HCT116 (cell line): ENCODE measurements around the gene TMC8. TPM values are rescaled to one million over a fixed set of nuclear protein-coding genes. Genes with fewer than 3 reads are reported as not detected.

Experiments
- ATAC-seq: fragments of 200-7000 bp; cut with Tn5 transposase; 2 replicates; pipeline ENCODE4 v1.9.1; 2020; ENCODE audit warnings: mild to moderate bottlenecking, moderate library complexity
- BruUV-seq: library from RNA; stranded (reverse); fragments of 400-500 nt; replicated peaks from 2 replicates; lab custom pipeline; 2021; lab: Mats Ljungman, UMichigan
- CTCF ChIA-PET: fragments of 300-600 bp; sonication (Branson Sonifier 250); formaldehyde crosslinking; loops from one replicate; lab custom pipeline; 2021; ENCODE audit warnings: antibody characterized with exemption; lab: Charles Lee
- POLR2A ChIA-PET: fragments of 300-600, 350-600 bp; sonication (Branson Sonifier 250); formaldehyde crosslinking; loops from one replicate; lab custom pipeline; 2021; ENCODE audit warnings: antibody characterized with exemption; lab: Charles Lee
- RAD21 ChIA-PET, 2 experiments: fragments of 300-600 bp; sonication (Branson Sonifier 250); formaldehyde crosslinking; loops; one replicate each; lab custom pipeline; 2023; ENCODE audit warnings: low total read pairs in 2 of 2; ENCODE audit not compliant: uncharacterized antibody in 2 of 2, unreplicated experiment in 2 of 2, low non-redundant PET in 1 of 2; lab: Charles Lee
- DNase-seq: peaks from one replicate; pipeline ENCODE4 v3.0.0-alpha.2; 2010; ENCODE audit warnings: low read depth, low spot score
- H2AFZ ChIP-seq: fragments of 200-600 bp; shearing (Covaris generic), sonication (generic); 2 replicates; pipeline ENCODE4 v1.6.1; 2017; ENCODE audit warnings: low read depth, mixed run types, mixed read lengths, antibody characterized with exemption, low read length; ENCODE audit not compliant: poor library complexity, severe bottlenecking
- H3K27ac ChIP-seq: 2 replicates; pipeline ENCODE4 v1.5.1; 2012; ENCODE audit warnings: low read depth, low read length
- H3K27me3 ChIP-seq: fragments of 200-600 bp; sonication (generic); 2 replicates; pipeline ENCODE4 v1.6.1; 2016; ENCODE audit warnings: mixed run types, low read length, mixed read lengths; ENCODE audit not compliant: insufficient read depth
- H3K36me3 ChIP-seq, 2 experiments: fragments of 200-500 bp in 1 of 2; fragments of 200-600 bp in 1 of 2; sonication (Bioruptor generic) in 1 of 2; sonication (generic) in 1 of 2; 2 replicates each; pipeline versions ENCODE4 v1.5.1 to v1.6.1; 2014 to 2016; ENCODE audit warnings: low read length in 2 of 2, inconsistent platforms in 1 of 2, mixed read lengths in 1 of 2, mixed run types in 1 of 2; ENCODE audit not compliant: insufficient read depth in 2 of 2, control insufficient read depth in 1 of 2
- H3K4me1 ChIP-seq, 2 experiments: fragments of 200-600 bp in 1 of 2; sonication (generic) in 1 of 2; 2 replicates each; pipeline versions ENCODE4 v1.5.1 to v1.6.1; 2012 to 2017; ENCODE audit warnings: low read length in 2 of 2, inconsistent platforms in 1 of 2, mild to moderate bottlenecking in 1 of 2, mixed read lengths in 1 of 2, mixed run types in 1 of 2, moderate library complexity in 1 of 2; ENCODE audit not compliant: insufficient read depth in 2 of 2, control insufficient read depth in 1 of 2
- H3K4me2 ChIP-seq: fragments of 200-600 bp; sonication (generic); 2 replicates; pipeline ENCODE4 v1.6.1; 2017; ENCODE audit warnings: mixed run types, low read length, mixed read lengths
- H3K4me3 ChIP-seq, 2 experiments: fragments of 200-600 bp in 1 of 2; sonication (generic) in 1 of 2; replicated peaks in 1 of 2; 2 replicates each; pipeline ENCODE4 v1.5.1; 2011 to 2016; ENCODE audit warnings: low read length in 2 of 2, control low read depth in 1 of 2, low read depth in 1 of 2, mild to moderate bottlenecking in 1 of 2, mixed read lengths in 1 of 2, mixed run types in 1 of 2
- H3K79me2 ChIP-seq: fragments of 200-600 bp; sonication (generic); 2 replicates; pipeline ENCODE4 v1.6.1; 2017; ENCODE audit warnings: mild to moderate bottlenecking, mixed run types, low read length, moderate library complexity, mixed read lengths; ENCODE audit not compliant: insufficient read depth
- H3K9ac ChIP-seq: fragments of 200-600 bp; sonication (generic); 2 replicates; pipeline ENCODE4 v1.6.1; 2016; ENCODE audit warnings: low read length, mixed read lengths
- H3K9me2 ChIP-seq: fragments of 200-600 bp; sonication (generic), shearing (Covaris generic); 2 replicates; pipeline ENCODE4 v1.6.1; 2017; ENCODE audit warnings: mixed run types, mild to moderate bottlenecking, moderate library complexity; ENCODE audit not compliant: insufficient read depth
- H3K9me3 ChIP-seq, 2 experiments: fragments of 200-500 bp in 1 of 2; fragments of 200-600 bp in 1 of 2; sonication (Bioruptor generic) in 1 of 2; sonication (generic) in 1 of 2; 2 replicates each; pipeline ENCODE4 v1.6.1; 2014 to 2017; ENCODE audit warnings: low read length in 2 of 2, mixed read lengths in 2 of 2, inconsistent platforms in 1 of 2, low read depth in 1 of 2, mild to moderate bottlenecking in 1 of 2, mixed run types in 1 of 2, moderate library complexity in 1 of 2; ENCODE audit not compliant: control insufficient read depth in 1 of 2, insufficient read depth in 1 of 2
- H4K20me1 ChIP-seq: fragments of 200-600 bp; sonication (generic), shearing (Covaris generic); 2 replicates; pipeline ENCODE4 v1.6.1; 2017; ENCODE audit warnings: mixed run types, mild to moderate bottlenecking, moderate library complexity; ENCODE audit not compliant: insufficient read depth
- CTCF ChIP-seq, 3 experiments: fragments of 200-600 bp in 1 of 3; sonication (generic) in 1 of 3; IDR thresholded peaks in 2 of 3; conservative IDR thresholded peaks in 1 of 3; 2 replicates each; pipeline ENCODE4 v1.5.1; 2012 to 2017; ENCODE audit warnings: low read depth in 2 of 3, low read length in 2 of 3, antibody characterized with exemption in 1 of 3, borderline replicate concordance in 1 of 3, control low read depth in 1 of 3, mild to moderate bottlenecking in 1 of 3, mixed read lengths in 1 of 3, mixed run types in 1 of 3, moderate library complexity in 1 of 3; ENCODE audit not compliant: insufficient read depth in 1 of 3
- POLR2AphosphoS5 ChIP-seq: IDR thresholded peaks from 2 replicates; pipeline ENCODE4 v1.6.1; 2011; ENCODE audit warnings: mild to moderate bottlenecking, low read depth, low read length, moderate library complexity
- SP1 ChIP-seq: IDR thresholded peaks from 2 replicates; pipeline ENCODE4 v1.6.1; 2012; ENCODE audit warnings: low read depth
- intact Hi-C: fragments of 100-400 bp; cut with micrococcal nuclease; formaldehyde crosslinking; loops from 2 replicates; pipeline ENCODE4 v1.10.0; 2022
- total RNA-seq: library from RNA; stranded (reverse); gene quantifications from one replicate; pipeline ENCODE4 v1.2.1, GENCODE V29; 2021; ENCODE audit not compliant: unreplicated experiment

Gene TMC8
- total RNA-seq, 1 experiment from 2014 or later, result 7.8 TPM

GRCh38 chr17:78174870-78175642 lies 44.5 kb downstream of the TMC8 start:
- H3K4me2 ChIP-seq, result no peak overlapping the region
- H3K9me2 ChIP-seq, result no peaks in the 10 kb centered on the region
- no peaks in the 10 kb centered on the region for H3K27me3 ChIP-seq
- H3K36me3 ChIP-seq, result peaks cover 35 to 69% of the 10 kb centered on the region in 2 experiments
- H3K9ac ChIP-seq, result no peak overlapping the region
- no peak overlapping the region for H2AFZ ChIP-seq
- ATAC-seq (peak; percentile 9; the same call in 1 of the 2 replicates), DNase-seq (no peak)
- ChIA-PET CTCF (interaction anchor here (0.9 to 3.2 kb wide), 9 partner anchors 12 to 156 kb away, joined by 3 to 17 read pairs (median 7); partner anchors contain the start of genes AFMID and TK1), RAD21 (interaction anchor here in 1 of 2 experiments (0.8 kb wide), 1 partner anchor 33 kb away, joined by 3 read pairs; no protein-coding TSS in a partner anchor)
- BruUV-seq, result no TSS peak
- no peak overlapping the region for H3K4me3 ChIP-seq
- H3K9me3 ChIP-seq, result no peaks in the 10 kb centered on the region
- TF ChIP-seq CTCF (IDR thresholded peaks at IDR 0.05 in 2 of 3, conservative IDR thresholded peaks at IDR 0.05 in 1 of 3; ENCODE audit: borderline replicate concordance in 1 of 3, insufficient read depth in 1 of 3, low read depth in 2 of 3, low read length in 2 of 3) (peak in 2 of 3 experiments; percentile 40 to 45; a peak in 3 of 6 replicates), POLR2AphosphoS5 (0 out of 2 replicates have a peak, but pooled peaks have one; percentile 29), SP1 (no peak)
- TF ChIP-seq, all 23 proteins: peak for 2
- Histone ChIP-seq H4K20me1 (peaks cover under 1% of the 10 kb centered on the region; the same call in 1 of the 2 replicates), H3K79me2 (peaks cover 16% of the 10 kb centered on the region), H3K4me1 (peaks cover 13 to 38% of the 10 kb centered on the region in 2 experiments; a peak in 3 of 4 replicates), H3K27ac (peak overlapping the region; percentile 38; the same call in 1 of the 2 replicates)
- POLR2A ChIA-PET, result interaction anchor here (0.6 to 5.1 kb wide), 4 partner anchors 11 to 64 kb away, joined by 3 to 44 read pairs (median 4); partner anchors contain the start of genes AFMID and TK1
- intact Hi-C loops, result no loop called here
